DOHH2 (cell line): ENCODE results near the gene ARMC10.

ENCODE experiments used
- H3F3A ChIP-seq: fragments of 200-600 bp; sonication (generic), shearing (Covaris generic); 2 replicates; pipeline ENCODE4 v1.6.0; 2016; ENCODE audit warnings: antibody characterized with exemption, mild to moderate bottlenecking; ENCODE audit not compliant: control insufficient read depth, insufficient read depth
- H3K27ac ChIP-seq: fragments of 200-600 bp; sonication (generic); 2 replicates; pipeline ENCODE4 v1.5.1; 2014; ENCODE audit warnings: low read depth, mild to moderate bottlenecking, low read length, moderate library complexity
- H3K27me3 ChIP-seq: fragments of 200-600 bp; sonication (generic); 2 replicates; pipeline ENCODE4 v1.6.1; 2014; ENCODE audit warnings: mild to moderate bottlenecking, low read length, mixed read lengths; ENCODE audit not compliant: control insufficient read depth
- H3K36me3 ChIP-seq: fragments of 200-600 bp; sonication (generic); 2 replicates; pipeline ENCODE4 v1.6.1; 2014; ENCODE audit warnings: mild to moderate bottlenecking, low read length, moderate library complexity, mixed read lengths; ENCODE audit not compliant: control insufficient read depth
- H3K4me1 ChIP-seq: fragments of 200-600 bp; sonication (generic); 2 replicates; pipeline ENCODE4 v1.6.1; 2014; ENCODE audit warnings: mild to moderate bottlenecking, low read length, mixed read lengths; ENCODE audit not compliant: control insufficient read depth
- H3K4me2 ChIP-seq: fragments of 200-600 bp; sonication (generic); 2 replicates; pipeline ENCODE4 v1.6.0; 2014; ENCODE audit warnings: mild to moderate bottlenecking, low read length, moderate library complexity
- H3K4me3 ChIP-seq: fragments of 200-600 bp; sonication (generic); 2 replicates; pipeline ENCODE4 v1.5.1; 2014; ENCODE audit warnings: mild to moderate bottlenecking, low read length, mixed read lengths
- H3K79me2 ChIP-seq: fragments of 200-600 bp; sonication (generic); 2 replicates; pipeline ENCODE4 v1.6.1; 2014; ENCODE audit warnings: mild to moderate bottlenecking, low read length, mixed read lengths; ENCODE audit not compliant: control insufficient read depth
- H3K9me2 ChIP-seq: fragments of 200-600 bp; sonication (generic); replicated peaks from 2 replicates; pipeline ENCODE4 v1.6.1; 2014; ENCODE audit warnings: mild to moderate bottlenecking, low read length, mixed read lengths; ENCODE audit not compliant: control insufficient read depth
- H3K9me3 ChIP-seq: fragments of 200-600 bp; sonication (generic); 2 replicates; pipeline ENCODE4 v1.6.1; 2014; ENCODE audit warnings: antibody characterized with exemption, low read length, mixed read lengths; ENCODE audit not compliant: control insufficient read depth, insufficient read depth
- H4K20me1 ChIP-seq: fragments of 200-600 bp; sonication (generic); 2 replicates; pipeline ENCODE4 v1.6.0; 2014; ENCODE audit warnings: low read depth, mild to moderate bottlenecking, antibody characterized with exemption, low read length, moderate library complexity; ENCODE audit not compliant: control insufficient read depth, insufficient read depth
- EZH2phosphoT487 ChIP-seq: fragments of 200-600 bp; sonication (generic); IDR thresholded peaks from 2 replicates; pipeline ENCODE4 v1.6.1; 2017; ENCODE audit warnings: borderline replicate concordance, mild to moderate bottlenecking, antibody characterized with exemption, low read length, moderate library complexity, mixed read lengths
- TF ChIP-seq, protein P1 (sequence below): fragments of 200-600 bp; sonication (generic); IDR thresholded peaks from one replicate; pipeline ENCODE4 v1.5.1; 2014; ENCODE audit warnings: antibody characterized with exemption, mild to moderate bottlenecking, low read depth, low read length; ENCODE audit not compliant: poor library complexity, severe bottlenecking

Gene ARMC10

DNA sequence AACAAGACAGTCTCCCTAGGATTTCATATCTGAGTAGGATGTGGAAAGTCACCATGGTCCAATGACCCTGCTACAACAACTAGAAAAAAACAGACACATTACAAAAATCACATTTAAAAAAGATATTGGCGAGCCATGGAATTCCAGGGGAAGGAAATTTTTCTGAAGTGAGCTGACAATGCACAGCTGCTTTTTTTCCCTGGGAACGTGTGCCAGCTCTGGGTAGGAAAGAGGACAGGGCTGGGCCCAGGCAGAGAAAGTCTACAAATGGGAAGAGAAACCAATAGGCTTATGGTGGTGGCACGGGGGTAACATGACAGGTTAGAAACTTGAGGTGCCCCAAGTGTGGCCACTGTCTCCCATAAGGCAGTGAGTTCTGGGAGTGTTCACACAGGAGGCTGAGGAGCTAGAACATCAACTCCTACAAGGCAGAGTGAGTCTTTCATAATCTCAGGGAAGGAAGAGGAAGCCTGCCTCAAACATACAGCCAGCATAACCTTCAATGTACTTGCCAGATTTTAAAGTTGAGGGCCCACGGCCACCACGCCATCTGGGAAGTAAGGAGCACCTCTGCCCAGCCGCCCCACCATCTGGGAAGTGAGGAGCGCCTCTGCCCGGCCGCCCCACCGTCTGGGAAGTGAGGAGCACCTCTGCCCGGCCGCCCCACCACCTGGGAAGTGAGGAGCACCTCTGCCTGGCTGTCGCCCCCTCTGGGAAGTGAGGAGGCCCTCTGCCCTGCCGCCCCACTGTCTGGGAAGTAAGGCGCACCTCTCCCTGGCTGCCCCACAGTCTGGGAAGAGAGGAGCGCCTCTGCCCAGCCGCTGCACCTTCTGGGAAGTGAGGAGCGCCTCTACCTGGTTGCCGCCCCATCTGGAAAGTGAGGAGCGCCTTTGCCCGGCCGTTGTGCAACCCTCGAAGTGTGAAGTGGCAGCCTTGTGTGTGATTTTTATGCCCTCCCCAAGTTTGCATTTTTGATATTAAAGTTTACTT, 6.2 kb upstream of the ARMC10 start:
- Histone ChIP-seq H3K27ac (no peak overlapping the region), H3K4me1 (peaks cover 16% of the 10 kb centered on the region), H3K79me2 (no peaks in the 10 kb centered on the region), H3K4me2 (no peak overlapping the region), H3K27me3 (no peaks in the 10 kb centered on the region), H3F3A (0 out of 2 replicates have a peak, but pooled peaks cover 4% of the 10 kb centered on the region), H3K9me2 (no peaks in the 10 kb centered on the region), H3K9me3 (no peaks in the 10 kb centered on the region), H3K36me3 (no peaks in the 10 kb centered on the region), H3K4me3 (no peak overlapping the region), H4K20me1 (no peaks in the 10 kb centered on the region)
- no peak for TF ChIP-seq EZH2phosphoT487
- TF ChIP-seq, protein P1, sequence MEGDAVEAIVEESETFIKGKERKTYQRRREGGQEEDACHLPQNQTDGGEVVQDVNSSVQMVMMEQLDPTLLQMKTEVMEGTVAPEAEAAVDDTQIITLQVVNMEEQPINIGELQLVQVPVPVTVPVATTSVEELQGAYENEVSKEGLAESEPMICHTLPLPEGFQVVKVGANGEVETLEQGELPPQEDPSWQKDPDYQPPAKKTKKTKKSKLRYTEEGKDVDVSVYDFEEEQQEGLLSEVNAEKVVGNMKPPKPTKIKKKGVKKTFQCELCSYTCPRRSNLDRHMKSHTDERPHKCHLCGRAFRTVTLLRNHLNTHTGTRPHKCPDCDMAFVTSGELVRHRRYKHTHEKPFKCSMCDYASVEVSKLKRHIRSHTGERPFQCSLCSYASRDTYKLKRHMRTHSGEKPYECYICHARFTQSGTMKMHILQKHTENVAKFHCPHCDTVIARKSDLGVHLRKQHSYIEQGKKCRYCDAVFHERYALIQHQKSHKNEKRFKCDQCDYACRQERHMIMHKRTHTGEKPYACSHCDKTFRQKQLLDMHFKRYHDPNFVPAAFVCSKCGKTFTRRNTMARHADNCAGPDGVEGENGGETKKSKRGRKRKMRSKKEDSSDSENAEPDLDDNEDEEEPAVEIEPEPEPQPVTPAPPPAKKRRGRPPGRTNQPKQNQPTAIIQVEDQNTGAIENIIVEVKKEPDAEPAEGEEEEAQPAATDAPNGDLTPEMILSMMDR: no peak

GRCh38 chr7:103071000-103071399, 3.9 kb upstream of the ARMC10 start:
- H3K27me3 ChIP-seq: no peaks in the 10 kb centered on the region
- H3K27ac ChIP-seq: no peak overlapping the region
- TF ChIP-seq, protein P1: no peak
- no peak for TF ChIP-seq EZH2phosphoT487
- 0 out of 2 replicates have a peak, but pooled peaks cover 4% of the 10 kb centered on the region for H3F3A ChIP-seq
- H3K9me3 ChIP-seq: no peaks in the 10 kb centered on the region
- H4K20me1 ChIP-seq: no peaks in the 10 kb centered on the region; the same call in 1 of the 2 replicates
- H3K79me2 ChIP-seq: peaks cover 10% of the 10 kb centered on the region
- peaks cover 6% of the 10 kb centered on the region; the same call in 1 of the 2 replicates for H3K36me3 ChIP-seq
- no peaks in the 10 kb centered on the region for H3K9me2 ChIP-seq
- H3K4me3 ChIP-seq: no peak overlapping the region
- H3K4me2 ChIP-seq: no peak overlapping the region
- H3K4me1 ChIP-seq: peaks cover 22% of the 10 kb centered on the region

- peak overlapping the region; percentile 63 for H3K27ac ChIP-seq
- H3K4me1 ChIP-seq: peaks cover 42% of the 10 kb centered on the region
- H3K36me3 ChIP-seq: peaks cover 27% of the 10 kb centered on the region
- H3K4me3 ChIP-seq: peak overlapping the region; percentile 78
- H4K20me1 ChIP-seq: no peaks in the 10 kb centered on the region; the same call in 1 of the 2 replicates
- peak overlapping the region; percentile 99 for H3K4me2 ChIP-seq
- peaks cover 39% of the 10 kb centered on the region for H3K79me2 ChIP-seq
- no peaks in the 10 kb centered on the region for H3K9me2 ChIP-seq
- no peaks in the 10 kb centered on the region for H3K27me3 ChIP-seq
- H3K9me3 ChIP-seq: no peaks in the 10 kb centered on the region
- TF ChIP-seq, protein P1: no peak
- no peak for TF ChIP-seq EZH2phosphoT487
- 0 out of 2 replicates have a peak, but pooled peaks cover 4% of the 10 kb centered on the region for H3F3A ChIP-seq
These were observed 886 bp upstream of the ARMC10 start for GRCh38 chr7:103073989-103074518.
